ENCODE results near the gene ZNF148.

Gene ZNF148

DNA sequence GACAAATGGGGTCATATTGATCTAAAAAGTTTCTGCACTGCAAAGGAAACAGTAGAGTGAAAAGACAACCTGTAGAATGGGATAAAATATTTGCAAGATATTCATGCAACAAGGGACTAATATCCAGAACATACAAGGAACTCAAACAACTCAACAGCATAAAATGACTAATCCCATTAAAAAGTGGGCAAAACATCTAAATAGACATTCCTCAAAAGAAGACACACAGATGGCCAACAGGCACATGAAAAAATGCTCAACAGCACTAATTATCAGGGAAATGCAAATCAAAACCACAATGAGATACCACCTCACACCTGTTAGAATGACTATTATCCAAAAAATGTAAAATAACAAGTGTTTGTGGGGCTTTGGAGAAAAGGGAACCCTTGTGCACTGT, 171.4 kb downstream of the ZNF148 start:
- no peaks in the 10 kb centered on the region for H3K36me3 ChIP-seq (ENCODE audit: control insufficient read depth, low read length)
- H3K9me2 ChIP-seq (replicated peaks; ENCODE audit: control insufficient read depth, low read length) = no peaks in the 10 kb centered on the region
- H4K20me1 ChIP-seq (ENCODE audit: control insufficient read depth, insufficient read depth, low read depth, low read length) = no peaks in the 10 kb centered on the region
- TF ChIP-seq EZH2phosphoT487 (IDR thresholded peaks at IDR 0.05; ENCODE audit: borderline replicate concordance, low read length) = no peak
- TF ChIP-seq, protein P1, sequence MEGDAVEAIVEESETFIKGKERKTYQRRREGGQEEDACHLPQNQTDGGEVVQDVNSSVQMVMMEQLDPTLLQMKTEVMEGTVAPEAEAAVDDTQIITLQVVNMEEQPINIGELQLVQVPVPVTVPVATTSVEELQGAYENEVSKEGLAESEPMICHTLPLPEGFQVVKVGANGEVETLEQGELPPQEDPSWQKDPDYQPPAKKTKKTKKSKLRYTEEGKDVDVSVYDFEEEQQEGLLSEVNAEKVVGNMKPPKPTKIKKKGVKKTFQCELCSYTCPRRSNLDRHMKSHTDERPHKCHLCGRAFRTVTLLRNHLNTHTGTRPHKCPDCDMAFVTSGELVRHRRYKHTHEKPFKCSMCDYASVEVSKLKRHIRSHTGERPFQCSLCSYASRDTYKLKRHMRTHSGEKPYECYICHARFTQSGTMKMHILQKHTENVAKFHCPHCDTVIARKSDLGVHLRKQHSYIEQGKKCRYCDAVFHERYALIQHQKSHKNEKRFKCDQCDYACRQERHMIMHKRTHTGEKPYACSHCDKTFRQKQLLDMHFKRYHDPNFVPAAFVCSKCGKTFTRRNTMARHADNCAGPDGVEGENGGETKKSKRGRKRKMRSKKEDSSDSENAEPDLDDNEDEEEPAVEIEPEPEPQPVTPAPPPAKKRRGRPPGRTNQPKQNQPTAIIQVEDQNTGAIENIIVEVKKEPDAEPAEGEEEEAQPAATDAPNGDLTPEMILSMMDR (IDR thresholded peaks at IDR 0.05; ENCODE audit: low read depth, low read length, poor library complexity, severe bottlenecking) = no peak
- H3K79me2 ChIP-seq (ENCODE audit: control insufficient read depth, low read length) = no peaks in the 10 kb centered on the region
- H3K27ac ChIP-seq (ENCODE audit: low read depth, low read length) = no peak overlapping the region
- H3K4me2 ChIP-seq (ENCODE audit: low read length) = no peak overlapping the region
- no peaks in the 10 kb centered on the region for H3K4me1 ChIP-seq (ENCODE audit: control insufficient read depth, low read length)
- peaks cover 12% of the 10 kb centered on the region; the same call in 1 of the 2 replicates for H3K27me3 ChIP-seq (ENCODE audit: control insufficient read depth, low read length)
- H3K9me3 ChIP-seq (ENCODE audit: control insufficient read depth, insufficient read depth, low read length) = no peaks in the 10 kb centered on the region
- no peaks in the 10 kb centered on the region for H3F3A ChIP-seq (ENCODE audit: control insufficient read depth, insufficient read depth)
- no peak overlapping the region for H3K4me3 ChIP-seq (ENCODE audit: low read length)

DNA sequence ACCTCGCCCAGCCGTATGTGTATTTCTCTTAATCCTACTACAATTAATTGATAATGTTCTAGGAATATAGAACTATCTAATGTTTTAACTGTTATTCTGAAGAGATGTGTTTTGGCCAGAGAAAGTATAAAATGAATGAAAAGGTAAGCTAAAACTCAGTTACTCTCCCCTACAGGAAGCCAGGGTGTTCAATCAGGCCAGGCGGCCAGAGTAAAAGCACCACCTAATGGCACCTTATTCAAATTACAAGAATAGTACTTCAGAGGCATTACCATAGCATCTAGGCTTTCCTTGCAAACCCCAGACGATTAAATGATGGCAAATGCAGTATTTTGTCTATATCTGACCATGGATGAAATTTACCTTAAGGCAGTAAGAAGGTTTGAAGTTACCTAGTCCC, 172.9 kb downstream of the ZNF148 start:
- no peak overlapping the region for H3K4me2 ChIP-seq (ENCODE audit: low read length)
- no peaks in the 10 kb centered on the region for H3K36me3 ChIP-seq (ENCODE audit: control insufficient read depth, low read length)
- no peaks in the 10 kb centered on the region for H3K4me1 ChIP-seq (ENCODE audit: control insufficient read depth, low read length)
- TF ChIP-seq EZH2phosphoT487 (IDR thresholded peaks at IDR 0.05; ENCODE audit: borderline replicate concordance, low read length) = no peak
- TF ChIP-seq, protein P1 (IDR thresholded peaks at IDR 0.05; ENCODE audit: low read depth, low read length, poor library complexity, severe bottlenecking) = peak; percentile 50
- no peaks in the 10 kb centered on the region for H4K20me1 ChIP-seq (ENCODE audit: control insufficient read depth, insufficient read depth, low read depth, low read length)
- H3F3A ChIP-seq (ENCODE audit: control insufficient read depth, insufficient read depth) = no peaks in the 10 kb centered on the region
- no peaks in the 10 kb centered on the region for H3K9me3 ChIP-seq (ENCODE audit: control insufficient read depth, insufficient read depth, low read length)
- H3K27me3 ChIP-seq (ENCODE audit: control insufficient read depth, low read length) = peaks cover 12% of the 10 kb centered on the region; the same call in 1 of the 2 replicates
- no peak overlapping the region for H3K27ac ChIP-seq (ENCODE audit: low read depth, low read length)
- no peak overlapping the region for H3K4me3 ChIP-seq (ENCODE audit: low read length)
- no peaks in the 10 kb centered on the region for H3K9me2 ChIP-seq (replicated peaks; ENCODE audit: control insufficient read depth, low read length)
- no peaks in the 10 kb centered on the region for H3K79me2 ChIP-seq (ENCODE audit: control insufficient read depth, low read length)

DNA sequence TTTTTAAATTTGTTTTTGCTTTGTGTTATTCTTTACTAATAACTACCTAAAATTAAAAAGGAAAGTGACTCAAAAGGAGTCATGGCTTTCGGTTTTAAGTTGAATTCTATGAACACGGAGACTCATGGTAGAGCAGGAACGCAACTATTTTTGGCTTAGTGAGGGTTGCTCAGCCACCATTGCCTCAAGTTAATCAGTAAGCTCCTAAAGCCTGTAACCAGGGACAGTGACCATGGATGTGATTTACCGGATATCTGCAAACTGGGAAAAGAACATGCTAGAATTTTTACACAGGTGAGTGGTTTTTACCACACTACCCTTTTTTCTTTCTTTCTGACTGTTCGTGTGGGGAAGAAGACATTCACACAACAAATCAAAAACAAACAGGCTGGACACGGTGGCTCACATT, 174.4 kb downstream of the ZNF148 start:
- H3K9me2 ChIP-seq (replicated peaks; ENCODE audit: control insufficient read depth, low read length) = no peaks in the 10 kb centered on the region
- H3K4me2 ChIP-seq (ENCODE audit: low read length) = no peak overlapping the region
- no peaks in the 10 kb centered on the region for H4K20me1 ChIP-seq (ENCODE audit: control insufficient read depth, insufficient read depth, low read depth, low read length)
- no peak for TF ChIP-seq EZH2phosphoT487 (IDR thresholded peaks at IDR 0.05; ENCODE audit: borderline replicate concordance, low read length)
- TF ChIP-seq, protein P1 (IDR thresholded peaks at IDR 0.05; ENCODE audit: low read depth, low read length, poor library complexity, severe bottlenecking) = no peak
- no peak overlapping the region for H3K4me3 ChIP-seq (ENCODE audit: low read length)
- no peak overlapping the region for H3K27ac ChIP-seq (ENCODE audit: low read depth, low read length)
- peaks cover 12% of the 10 kb centered on the region; the same call in 1 of the 2 replicates for H3K27me3 ChIP-seq (ENCODE audit: control insufficient read depth, low read length)
- H3F3A ChIP-seq (ENCODE audit: control insufficient read depth, insufficient read depth) = no peaks in the 10 kb centered on the region
- no peaks in the 10 kb centered on the region for H3K36me3 ChIP-seq (ENCODE audit: control insufficient read depth, low read length)
- no peaks in the 10 kb centered on the region for H3K4me1 ChIP-seq (ENCODE audit: control insufficient read depth, low read length)
- H3K9me3 ChIP-seq (ENCODE audit: control insufficient read depth, insufficient read depth, low read length) = no peaks in the 10 kb centered on the region
- no peaks in the 10 kb centered on the region for H3K79me2 ChIP-seq (ENCODE audit: control insufficient read depth, low read length)

All from DOHH2 (cell line).